SKM-1 (cell line): ENCODE data around the gene TIAM1.
"Not testable (repeated sequence)": the region's sequence is repeated elsewhere in the genome, so short reads cannot be mapped to it uniquely, and the experiment has no call there.

Source experiments
- DNase-seq: peaks from one replicate; lab custom pipeline; 2025; ENCODE audit not compliant: unreplicated experiment; lab: John Stamatoyannopoulos, UW

The TIAM1 gene

DNA sequence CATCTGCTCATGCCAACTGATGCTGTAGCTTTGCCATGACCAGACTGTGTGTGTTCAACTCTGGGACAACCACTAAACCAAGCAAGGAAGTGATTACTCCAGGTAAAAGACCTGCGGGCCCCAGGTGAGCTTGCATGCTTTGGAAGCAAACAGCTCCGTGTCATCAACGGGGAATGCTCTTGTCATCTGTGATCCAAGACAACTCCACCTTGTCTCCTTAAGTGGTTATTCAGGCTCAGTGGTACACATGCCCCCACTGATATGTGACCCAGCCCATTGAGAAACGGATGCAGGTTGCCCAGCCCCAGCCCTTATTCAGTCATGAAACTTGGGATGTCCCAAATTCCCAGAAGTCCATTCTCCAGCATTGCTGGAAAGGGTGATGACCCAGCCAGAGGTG lies 89.0 kb downstream of the TIAM1 start:
- no peak for DNase-seq

DNA sequence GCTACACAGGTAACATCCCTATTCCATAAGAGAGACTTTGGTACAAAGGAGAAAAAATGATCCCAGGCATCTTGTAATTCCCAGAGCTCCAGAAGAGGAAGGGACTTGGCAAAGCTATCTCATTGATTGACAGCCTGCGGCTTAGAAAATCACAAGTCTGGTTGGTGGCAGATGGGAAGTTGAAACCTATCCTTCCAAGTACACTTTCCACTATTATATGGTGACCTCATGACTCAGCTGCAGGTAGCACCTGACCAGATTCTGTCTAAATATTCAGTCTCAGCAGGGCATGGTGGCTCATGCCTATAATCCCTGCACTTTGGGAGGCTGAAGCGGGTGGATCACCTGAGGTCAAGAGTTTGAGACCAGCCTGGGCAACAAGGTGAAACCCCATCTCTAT lies 89.9 kb downstream of the TIAM1 start:
- DNase-seq, result no peak

DNA sequence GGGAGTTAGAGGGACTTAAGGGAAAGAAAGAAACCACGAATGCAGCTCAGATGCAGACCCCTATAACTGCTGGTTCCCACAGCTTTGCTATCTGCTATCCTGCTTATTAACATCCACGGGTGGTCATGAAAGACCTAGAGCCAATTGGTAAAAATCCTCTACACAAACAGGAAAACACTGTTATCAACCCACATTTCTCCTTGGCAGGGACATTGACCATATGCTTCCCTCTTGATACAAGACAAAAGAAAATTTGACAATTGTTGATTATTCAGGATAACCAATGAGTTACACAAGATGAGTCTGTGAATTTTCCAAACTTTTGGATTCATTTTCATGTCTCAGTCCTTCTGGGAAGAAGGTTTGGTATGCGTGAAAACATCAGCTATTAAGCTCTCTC lies 90.4 kb downstream of the TIAM1 start:
- no peak for DNase-seq

DNA sequence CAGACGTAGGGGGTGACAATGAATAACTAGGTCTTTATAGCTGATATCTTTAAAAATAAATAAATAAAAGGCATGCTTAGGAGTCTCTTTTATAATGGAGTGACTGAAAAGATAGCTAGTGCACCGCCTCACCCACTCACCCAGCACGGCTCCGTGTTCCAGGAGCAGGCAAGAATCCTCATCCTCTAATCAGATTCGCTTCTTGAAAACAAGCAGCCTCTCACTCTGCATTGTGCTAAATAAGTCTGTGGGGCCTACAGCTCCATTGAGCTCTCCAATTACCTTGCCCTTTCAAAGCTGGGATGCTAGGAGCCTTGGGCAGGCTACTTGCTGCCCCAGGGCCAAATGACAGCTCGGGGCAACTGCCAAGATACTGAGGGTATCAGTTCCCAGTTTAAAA lies 91.5 kb downstream of the TIAM1 start:
- no peak for DNase-seq

DNA sequence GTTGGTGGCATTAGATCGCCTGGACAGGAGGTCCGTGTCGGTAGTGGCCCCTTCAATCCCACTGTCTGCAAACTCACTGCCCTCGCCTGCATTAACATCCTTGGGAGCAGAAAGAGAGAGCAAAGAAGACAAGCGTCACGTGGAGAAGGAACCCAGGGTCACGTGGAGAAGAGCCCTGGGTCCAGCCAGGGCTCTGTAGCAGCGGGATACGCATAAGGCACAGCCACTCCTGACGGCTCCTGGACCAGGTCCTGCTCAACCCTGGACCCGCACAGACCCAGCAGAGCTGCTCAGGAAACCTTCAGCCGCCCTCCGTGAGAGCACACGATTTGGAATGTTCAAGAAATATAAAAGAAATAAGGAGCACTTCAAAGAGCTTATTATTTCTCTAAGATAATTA lies 92.0 kb downstream of the TIAM1 start:
- DNase-seq, result no peak

DNA sequence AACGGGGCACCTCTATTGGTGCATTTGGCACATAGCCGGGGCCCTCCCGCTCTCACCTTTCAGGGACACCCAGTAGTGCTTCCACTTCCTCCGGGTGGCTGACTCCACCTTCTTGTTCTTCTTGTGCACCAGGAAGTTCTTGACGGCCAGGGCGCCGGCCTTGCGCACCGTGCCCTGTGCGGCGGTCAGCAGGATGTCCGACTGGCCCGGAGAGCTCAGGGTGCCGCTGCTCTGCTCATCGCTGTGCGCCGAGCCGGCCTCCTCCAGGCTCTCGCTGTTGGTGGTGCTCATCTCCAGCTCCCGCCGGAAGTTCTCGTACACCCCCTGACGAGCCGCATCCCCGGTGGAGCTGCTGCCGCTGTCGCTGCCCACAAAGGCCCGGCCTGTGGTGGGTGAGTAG lies 92.4 kb downstream of the TIAM1 start:
- no peak for DNase-seq

DNA sequence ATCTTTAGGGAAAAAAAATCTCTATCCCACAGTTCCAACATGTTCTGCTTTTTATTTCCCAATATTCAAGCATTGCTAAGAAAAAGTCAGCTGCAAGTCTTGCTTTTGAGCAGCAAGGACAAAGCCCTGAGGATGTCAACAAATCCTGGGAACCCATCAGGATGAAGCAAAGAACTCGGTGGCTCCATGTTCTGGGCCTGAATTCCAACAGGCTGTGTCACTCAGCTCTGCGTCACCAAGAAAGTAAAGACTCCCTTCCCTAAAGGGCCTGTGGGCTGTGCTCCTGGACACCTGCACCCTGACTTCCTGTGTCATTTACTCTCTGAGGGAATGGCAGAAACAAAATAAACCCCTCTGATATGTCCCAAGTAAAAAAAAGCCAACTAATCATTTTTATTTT lies 95.5 kb downstream of the TIAM1 start:
- DNase-seq, result no peak

DNA sequence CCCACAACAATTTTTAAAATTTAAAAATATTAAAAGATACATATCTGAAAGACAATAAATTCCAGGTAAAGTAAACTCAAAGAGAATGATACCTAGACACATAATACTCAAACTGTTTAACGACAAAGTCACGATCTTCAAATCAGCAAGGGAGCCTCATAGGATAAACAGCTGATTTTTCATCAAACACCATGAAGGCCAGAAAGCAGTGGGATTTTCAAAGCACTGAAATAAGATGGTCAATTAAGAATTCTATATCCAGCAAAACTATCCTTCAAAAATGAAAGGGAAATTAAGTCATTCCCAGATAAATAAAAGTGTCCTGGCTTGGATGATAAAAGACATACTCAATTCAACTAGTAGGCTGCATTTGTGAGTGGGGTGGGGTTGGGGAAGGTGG lies 100.5 kb downstream of the TIAM1 start:
- DNase-seq, result no peak

DNA sequence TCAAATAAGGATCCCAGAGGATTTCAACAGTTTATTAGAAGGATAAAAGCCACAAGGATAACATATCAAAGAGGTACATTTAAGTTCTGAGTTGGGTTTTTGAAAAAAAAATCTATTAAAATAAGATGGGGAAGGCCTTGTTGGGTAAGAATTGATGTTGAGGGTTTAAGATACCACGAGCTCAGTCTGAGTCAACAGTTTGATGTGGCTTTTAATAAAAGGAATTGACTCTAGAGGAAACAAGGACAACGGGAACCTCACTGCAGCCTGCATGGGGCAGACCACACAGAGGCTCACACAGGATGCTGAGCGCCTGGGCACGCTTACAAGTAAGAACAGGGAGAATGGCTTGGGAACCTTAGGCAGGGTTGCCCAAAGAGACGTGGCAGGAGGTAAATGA lies 107.5 kb downstream of the TIAM1 start:
- DNase-seq, result no peak

DNA sequence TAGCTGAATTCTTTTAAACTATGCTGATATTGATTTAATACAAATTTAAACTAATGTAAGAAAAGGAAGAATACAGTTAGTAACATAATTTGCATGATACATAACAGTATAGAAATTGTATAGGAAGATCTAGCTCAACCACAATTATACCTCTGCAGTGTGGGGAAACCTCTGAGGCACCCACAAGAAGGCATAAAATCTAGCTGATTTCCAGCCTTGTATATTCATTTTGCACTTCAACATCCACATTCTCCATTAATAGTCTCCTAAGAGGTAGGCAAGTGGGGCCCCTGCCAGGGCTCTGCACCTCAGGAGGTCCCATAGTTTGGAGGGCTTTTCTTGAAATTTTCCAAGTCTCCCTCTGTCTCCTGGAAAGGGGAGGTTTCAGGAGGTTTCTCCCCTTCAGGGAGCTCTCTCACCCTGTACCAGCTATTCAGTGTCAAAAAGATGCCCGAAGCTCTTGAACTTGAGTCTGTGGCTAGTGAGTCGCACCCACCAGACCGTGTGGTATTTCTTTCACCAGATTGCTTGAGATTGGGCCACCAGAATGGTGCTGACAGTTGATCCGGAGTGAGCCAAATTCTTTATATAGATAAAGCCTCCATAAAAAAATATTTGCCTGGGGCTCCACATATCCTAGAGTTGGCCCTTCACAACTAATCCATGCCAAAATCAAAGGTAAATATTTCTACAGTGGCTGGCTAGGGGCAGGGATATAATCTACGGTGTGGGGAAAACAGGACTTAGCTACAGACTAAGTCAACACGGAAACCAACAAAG lies 108.2 kb downstream of the TIAM1 start:
- DNase-seq, result no peak

DNA sequence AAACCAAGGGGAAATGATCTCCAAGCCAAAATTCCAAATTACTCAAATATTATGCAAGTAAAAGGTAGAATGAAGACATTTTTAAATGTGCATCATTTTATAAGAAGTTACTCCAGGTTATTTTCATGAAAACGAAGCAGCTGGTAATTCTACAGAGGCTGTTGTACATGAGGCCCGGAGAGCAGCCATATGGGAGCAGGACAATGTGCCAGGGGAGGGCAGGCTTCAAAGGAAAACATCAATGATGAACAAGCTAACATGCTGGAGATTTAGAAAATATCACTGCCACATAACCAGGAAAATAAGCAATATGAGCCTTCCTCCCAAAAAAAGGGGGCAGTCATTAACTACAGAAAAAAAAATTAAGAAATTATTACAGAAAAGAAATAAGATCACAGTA lies 109.1 kb downstream of the TIAM1 start:
- DNase-seq, result no peak

DNA sequence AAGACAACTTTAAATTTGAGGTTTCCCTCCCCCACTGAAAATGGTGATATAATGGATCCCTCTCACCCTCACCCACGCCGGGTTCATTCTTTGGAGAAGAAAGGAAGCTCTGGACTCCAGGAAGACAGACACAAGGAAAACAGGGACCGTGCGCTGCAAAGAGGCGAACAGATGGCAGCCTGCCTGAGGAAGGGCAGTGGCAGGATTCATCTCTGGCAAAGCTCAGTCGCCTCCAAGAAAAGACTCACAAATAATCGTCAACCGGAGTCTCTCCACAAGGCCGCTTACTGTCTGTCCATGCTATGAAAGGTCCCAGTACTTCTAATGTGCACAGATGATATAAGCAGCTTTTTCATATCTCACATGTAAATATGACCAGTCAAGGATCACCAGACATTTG lies 110.3 kb downstream of the TIAM1 start:
- no peak for DNase-seq

DNA sequence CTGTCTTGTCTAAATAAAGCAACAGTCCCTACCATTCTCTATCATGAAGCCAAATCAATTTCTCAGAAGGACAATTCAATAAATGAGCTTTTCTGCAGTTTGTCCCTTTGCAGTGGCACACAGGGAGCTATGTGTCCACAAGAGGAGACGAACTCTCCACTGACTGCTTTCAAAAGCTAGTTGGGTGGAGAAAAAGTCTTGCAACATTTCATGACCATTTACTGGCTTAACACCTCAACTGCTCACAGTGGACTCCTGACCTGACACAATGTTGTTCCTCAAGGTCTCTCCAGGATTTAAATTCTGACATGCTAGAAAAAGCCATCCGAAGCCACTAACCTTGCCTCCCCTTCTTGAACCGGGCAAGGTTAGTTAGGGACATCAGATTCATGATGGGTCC lies 111.7 kb downstream of the TIAM1 start:
- no peak for DNase-seq

DNA sequence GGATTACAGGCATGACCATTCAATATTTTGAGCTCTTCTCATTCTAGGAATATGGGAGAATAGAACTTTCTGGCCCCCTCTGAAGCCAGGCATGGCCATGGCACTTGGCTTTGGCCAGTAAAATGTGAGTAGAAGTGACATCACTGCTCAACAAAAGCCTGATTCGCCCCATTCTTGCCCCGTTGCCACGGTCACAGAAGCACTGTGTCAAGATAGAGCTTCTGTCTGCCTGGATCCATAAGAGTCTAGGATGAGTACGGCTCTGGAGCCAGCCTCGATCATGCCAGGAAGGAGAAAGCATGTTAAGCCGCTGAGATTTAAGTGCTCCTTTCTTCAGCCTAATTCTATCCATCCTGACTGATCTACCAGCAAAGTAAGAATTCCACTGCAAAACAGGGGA lies 113.1 kb downstream of the TIAM1 start:
- no peak for DNase-seq

DNA sequence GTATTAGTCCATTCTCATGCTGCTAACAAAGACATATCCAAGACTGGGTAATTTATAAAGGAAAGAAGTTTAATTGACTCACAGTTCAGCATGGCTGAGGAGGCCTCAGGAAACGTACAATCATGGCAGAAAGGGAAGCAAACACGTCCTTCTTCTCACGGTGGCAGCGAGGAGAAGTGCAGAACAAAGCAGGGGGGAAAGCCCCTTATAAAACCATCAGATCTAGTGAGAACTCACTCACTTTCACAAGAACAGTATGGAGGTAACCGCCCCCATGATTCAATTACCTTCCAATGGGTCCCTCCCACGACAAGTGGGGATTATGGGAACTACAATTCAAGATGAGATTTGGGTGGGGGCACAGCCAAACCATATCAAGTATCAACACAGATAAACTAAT lies 115.3 kb downstream of the TIAM1 start:
- not testable (repeated sequence) for DNase-seq

DNA sequence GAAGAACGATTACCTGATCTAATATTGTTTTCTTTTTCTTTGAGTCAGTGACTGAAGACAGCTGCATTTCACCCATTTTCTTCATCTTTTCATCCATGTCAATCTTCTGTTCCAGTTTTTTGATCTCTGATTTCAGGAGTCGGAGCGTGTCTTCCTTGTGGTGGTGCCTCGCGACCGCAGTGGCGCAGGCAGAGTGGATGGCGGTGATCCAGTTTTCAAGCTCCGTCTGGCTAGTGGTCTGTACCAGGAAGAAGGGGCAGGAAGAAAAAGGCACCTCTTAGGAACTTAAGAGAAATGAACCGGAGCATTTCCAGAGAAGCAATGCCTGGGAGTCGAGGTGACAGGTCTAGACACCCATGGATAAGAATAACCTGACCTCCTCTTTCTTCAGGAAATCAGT lies 118.3 kb downstream of the TIAM1 start:
- DNase-seq, result no peak

DNA sequence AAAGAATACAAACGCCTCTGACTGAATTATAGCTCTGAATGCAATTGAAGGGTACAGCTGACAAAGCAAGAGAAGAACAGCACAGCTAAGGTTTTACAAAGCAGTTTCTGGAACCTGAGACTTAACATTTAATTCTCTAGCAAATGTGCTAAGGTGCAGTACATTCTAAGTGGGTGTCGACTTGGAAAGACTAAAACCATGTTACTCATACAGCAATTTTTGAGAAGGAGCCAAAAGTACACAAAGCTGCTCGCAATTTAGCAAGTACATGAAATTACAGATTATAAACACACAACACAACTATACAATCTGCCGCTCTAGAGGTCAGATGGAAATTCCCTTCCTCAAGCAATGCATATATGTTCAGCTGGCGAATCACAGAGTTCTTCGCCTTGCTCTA lies 121.9 kb downstream of the TIAM1 start:
- DNase-seq, result no peak

DNA sequence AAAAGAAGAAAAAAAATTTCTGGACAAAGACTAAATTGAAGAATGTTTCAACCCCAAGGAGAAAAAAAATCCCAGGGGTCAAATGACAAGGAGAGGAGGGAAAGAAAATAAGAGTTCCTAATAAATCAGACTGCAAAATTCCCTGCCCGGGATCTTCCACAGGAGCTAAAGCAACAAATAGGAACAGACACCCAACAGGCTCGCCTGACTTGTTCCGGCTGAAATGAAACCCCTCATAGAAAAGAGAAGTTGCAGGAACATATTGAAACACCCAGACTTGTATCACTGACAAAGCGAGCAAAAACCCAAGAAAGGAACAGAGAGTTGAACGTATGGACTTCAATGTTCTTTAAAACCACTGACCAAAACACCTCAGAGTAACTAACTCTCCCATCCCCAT lies 123.0 kb downstream of the TIAM1 start:
- DNase-seq, result no peak

DNA sequence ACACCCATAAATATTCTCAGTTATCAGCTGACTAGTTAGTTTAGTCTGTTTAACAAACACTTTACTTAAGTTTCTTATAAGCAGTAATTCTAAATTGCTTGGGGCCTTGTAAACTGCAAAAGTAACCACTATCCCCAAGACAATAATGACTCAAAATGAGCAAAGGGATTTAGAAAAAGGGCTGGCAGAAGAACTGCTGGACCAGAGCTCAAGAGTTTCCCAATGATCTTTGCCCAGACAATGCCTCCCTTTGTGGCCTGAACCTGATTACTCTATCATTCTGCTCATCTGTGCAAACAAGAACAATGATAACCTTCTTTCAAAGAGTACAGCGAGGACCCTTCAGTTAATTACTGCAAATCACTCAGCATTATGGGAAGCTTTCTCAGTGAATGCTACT lies 123.5 kb downstream of the TIAM1 start:
- no peak for DNase-seq

DNA sequence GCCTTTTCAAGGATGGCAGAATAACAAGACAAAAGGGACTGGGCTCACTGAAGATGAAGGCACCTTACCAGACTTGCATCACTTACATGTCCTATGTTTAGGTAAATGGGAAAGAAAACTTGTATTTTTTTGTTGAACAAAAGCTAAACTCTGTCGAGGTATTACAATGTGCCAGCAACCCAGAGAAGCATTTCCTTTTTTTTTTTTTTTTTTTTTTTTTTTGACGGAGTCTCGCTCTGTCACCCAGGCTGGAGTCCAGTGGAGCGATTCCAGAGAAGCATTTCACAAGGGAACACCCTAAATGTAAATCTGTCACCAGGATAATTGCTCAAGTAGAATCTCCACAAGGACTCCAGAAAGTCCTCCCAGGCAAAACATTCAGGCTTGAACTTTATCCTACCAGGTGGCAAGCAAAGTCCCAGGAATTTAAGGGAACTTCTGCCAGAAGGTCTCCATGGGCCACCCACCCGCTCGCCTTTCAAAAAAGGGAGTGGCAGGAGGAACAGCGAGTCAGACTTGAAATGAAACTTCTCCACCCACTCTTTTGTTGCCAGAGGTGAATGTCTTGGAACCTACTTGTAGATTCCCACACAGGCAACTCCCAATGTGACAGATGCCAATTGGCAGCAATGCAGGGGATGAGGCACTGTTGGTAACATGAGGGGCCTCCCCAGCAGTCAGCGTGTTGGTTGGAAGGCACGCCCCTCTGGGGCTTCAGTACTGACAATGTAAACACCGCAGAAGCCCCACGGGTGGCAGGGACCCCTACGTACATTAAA lies 125.0 kb downstream of the TIAM1 start:
- DNase-seq, result no peak

DNA sequence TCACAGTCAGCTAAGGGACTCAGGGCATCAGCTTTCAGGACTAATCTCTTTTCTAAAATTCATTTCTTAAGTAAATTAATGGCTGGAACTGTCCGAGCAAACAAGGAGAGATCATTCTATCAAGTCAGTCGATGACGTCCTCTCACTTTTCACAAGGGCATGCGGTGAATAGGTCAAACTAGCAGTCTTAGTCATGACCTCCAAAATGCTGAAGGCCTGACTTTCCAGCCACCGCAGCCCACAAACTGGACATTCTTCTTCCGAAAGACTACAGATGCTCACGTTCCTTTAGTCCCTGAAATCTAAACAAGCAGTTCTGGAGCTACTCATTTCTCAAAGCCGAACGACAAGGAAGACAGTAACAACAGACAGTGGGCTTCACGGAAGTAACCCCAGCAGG lies 127.9 kb downstream of the TIAM1 start:
- no peak for DNase-seq

DNA sequence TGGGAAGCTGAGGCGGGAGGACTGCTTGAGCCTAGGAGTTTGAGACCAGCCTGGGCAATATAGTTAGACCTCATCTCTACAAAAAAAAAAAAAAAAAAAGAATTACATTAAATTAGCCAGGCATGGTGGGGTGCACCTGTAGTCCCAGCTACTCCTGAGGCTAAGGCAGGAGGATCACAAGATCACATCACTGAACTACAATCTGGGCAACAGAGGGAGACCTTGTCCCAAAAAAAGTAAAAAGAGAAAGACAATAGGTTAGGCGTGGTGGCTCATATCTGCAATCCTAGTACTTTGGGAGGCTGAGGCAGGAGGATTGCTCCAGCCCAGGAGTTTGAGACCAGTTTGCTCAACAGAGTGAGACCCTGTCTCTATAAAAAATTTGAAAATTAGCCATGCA lies 130.3 kb downstream of the TIAM1 start:
- DNase-seq, result no peak

DNA sequence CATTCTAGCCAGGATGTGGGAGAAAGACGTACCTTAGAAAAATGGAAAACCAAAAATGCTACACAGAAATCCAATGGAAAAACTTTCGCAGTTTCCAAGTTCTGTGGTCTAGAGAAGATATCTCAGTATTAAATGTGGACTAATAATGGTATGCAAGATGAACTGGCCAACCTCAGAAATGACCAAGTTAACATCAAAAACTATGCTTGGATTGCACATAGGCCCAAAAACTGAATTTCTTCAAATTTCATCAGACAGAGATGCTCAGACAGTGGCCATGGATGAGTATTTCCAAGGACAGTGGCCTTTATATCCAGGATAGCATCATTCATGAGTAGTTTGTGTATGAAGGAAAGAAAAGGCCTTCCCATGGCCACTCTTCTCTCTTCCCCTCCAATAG lies 132.2 kb downstream of the TIAM1 start:
- no peak for DNase-seq
